CD4-positive, alpha-beta T cell treated with Interleukin-17A for 4 hours (primary cell): ENCODE data around the gene RBM28.

Source experiments
- DNase-seq: peaks from one replicate; pipeline ENCODE4 v3.0.0-alpha.2; 2020; ENCODE audit warnings: mixed read lengths

The RBM28 gene

DNA sequence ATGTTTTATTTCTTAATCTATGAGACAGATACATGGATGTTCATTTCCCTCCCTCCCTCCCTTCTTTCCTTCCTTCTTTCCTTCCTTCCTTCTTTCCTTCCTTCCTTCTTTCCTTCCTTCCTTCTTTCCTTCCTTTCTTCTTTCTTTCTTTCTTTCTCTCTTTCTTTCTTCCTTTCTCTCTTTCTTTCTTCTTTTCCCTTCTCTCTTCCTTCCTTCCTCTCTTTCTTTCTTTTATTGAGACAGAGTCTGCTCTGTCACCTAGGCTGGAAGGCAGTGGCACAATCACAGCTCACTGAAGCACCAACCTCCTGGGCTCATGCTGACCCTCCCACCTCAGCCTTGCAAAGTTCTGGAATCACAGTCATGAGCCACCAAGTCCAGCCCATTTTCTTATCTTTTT, 23.3 kb upstream of the RBM28 start:
- DNase-seq, result no peak

GRCh38 chr7:128366300-128366699, 22.6 kb upstream of the RBM28 start:
- no peak for DNase-seq

- DNase-seq, result no peak
These were observed 21.7 kb upstream of the RBM28 start for GRCh38 chr7:128365432-128365831.

GRCh38 chr7:128364166-128364870, 20.6 kb upstream of the RBM28 start:
- no peak for DNase-seq

DNA sequence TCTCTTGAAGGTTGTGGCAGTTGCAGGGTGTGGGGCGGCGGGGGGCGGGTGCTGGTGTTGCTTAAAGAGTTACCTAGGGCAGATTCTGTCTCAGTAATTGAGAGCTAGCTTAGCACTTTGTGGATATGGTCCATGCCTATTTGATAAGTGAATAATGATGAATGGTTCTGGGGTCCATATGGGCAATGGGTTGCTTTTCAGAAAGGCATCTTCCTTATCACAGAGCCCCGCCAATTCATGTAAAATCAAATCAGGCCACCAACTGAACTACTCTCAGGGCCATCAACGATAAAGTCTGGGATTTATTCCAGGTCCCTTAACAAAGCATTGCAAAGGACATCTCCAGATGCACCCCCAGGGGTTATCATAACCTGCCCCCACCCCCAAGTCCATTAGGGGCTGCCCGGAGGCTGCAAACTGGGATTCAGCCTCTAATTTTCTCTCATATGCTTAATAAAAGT, 19.6 kb upstream of the RBM28 start:
- DNase-seq, result no peak

DNA sequence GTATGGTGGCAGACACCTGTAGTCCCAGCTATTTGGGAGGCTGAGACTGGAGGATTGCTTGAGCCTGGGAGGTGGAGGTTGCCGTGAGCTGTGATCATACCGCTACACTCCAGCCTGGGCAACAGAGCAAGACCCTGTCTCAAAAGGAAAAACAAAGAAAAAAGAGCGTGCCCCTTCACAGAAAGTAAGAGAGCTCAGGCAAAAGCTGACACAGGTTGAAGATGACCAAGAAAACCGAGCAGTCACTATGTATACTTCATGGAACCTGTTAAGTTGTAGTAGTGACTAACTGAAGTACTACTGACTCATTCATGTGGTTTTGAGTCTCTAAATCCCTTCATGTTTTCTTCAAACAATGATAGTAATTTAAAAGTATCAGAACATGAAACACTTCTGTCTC, 19.0 kb upstream of the RBM28 start:
- DNase-seq, result no peak

- peak; percentile 68 for DNase-seq
These were observed 18.0 kb upstream of the RBM28 start, which contains the start of gene PRRT4 for GRCh38 chr7:128361411-128362379. Gene PRRT4, minus strand, starts transcription at chr7:128361690.

GRCh38 chr7:128360359-128360678, 16.6 kb upstream of the RBM28 start:
- no peak for DNase-seq

DNA sequence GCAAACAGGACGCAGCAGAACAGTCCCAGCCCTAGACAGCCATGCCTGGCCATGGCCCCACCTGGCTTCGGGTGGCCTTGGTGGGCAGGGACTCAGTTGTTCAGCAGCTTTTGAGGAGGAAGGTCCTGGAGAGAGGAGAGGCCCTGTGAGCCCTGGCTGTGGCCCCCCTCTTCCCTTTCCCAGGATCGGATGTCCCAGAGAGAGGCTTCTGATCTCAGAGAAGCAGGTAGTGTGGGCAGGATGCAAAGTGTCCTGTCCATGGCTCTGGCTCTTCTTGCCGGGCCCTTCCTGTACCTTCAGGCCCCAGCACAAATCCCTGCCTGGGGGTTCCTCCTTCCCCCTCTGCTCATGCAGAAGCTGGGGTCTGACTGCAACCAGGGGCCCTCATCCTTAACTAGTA, 16.2 kb upstream of the RBM28 start:
- DNase-seq, result no peak

DNA sequence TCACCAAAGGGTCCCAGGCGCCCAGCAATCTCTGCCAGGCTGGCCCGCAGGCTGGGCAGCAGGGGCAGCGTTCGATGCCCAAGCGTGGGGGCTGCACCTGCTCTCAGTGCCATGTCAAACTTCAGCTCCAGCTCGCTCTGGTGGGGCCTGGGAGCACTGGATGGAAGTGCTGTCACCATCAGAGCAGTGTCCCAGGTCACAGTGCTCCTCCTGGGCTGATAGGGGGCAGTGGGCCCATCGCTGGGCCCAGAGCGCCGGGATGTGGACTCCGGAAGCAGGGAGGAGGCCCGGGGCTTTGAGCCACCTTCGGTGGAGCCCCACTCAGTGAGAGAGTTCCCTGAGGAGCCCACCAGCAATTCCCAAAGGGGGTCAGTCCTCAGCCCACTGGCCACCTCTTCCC, 15.6 kb upstream of the RBM28 start:
- DNase-seq, result no peak

GRCh38 chr7:128358233-128358632, 14.5 kb upstream of the RBM28 start:
- no peak for DNase-seq

DNA sequence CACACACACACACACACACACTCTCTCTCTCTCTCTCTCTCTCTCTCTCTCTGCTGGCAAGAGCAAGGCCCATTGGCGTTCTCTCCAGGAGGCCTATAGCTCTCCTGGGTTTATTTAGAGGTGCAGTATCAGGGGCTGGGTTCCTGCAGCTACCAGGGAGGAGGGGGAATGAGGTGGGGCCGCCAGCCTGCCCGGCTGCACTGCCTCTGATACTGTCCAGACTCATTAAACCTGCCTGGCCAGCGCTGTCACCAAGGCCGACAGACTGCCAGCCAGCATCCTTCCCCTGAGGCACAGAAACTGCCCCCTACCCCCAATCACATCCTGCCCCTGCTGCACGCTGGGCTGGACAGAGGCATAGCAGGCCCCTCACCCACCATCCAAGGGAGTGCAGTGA, 13.5 kb upstream of the RBM28 start:
- no peak for DNase-seq

GRCh38 chr7:128356546-128357216, 13.0 kb upstream of the RBM28 start:
- DNase-seq, result no peak

DNA sequence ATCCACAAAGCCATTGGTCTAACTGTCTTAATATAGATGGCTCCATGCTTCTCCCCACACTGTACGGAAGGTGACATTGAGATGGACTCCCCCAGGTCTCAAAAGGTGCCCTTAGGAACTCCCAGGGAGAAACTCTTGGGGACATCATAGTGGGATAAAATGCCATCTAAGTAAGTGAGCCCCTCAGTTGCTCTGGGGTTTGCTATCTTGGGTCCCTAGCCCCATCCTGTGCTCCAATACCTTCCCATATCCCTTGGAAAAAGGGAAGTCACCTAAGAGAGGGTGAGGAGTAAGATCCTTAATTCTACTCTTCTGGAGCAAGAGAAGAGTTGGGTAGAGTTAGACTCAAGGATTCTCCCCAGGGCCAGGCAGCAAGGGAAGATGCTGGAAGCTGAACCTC, 9.9 kb upstream of the RBM28 start:
- DNase-seq, result no peak

GRCh38 chr7:128353189-128353588, 9.5 kb upstream of the RBM28 start:
- no peak for DNase-seq

- DNase-seq, result no peak
These were observed 8.9 kb upstream of the RBM28 start for GRCh38 chr7:128352636-128353035.

DNA sequence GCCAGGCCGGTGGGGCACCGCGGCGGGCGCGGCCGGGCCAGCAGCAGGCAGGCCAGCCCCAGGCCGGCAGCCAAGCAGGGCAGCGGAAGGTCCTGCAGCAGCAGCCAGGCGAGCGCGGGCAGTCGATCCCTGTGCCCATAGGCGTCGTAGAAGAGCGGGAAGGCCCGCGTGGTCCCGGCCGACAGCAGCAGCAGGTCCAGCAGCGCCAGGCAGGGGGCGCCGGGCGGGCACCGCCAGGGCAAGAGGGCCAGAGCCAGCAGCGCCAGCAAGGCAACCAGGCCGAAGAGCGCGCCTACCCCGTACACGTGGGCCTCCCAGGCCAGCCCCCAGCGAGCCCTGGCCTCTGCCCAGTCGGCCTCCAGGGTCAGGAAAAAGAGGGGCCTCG, 8.4 kb upstream of the RBM28 start:
- peak; percentile 44 for DNase-seq

DNA sequence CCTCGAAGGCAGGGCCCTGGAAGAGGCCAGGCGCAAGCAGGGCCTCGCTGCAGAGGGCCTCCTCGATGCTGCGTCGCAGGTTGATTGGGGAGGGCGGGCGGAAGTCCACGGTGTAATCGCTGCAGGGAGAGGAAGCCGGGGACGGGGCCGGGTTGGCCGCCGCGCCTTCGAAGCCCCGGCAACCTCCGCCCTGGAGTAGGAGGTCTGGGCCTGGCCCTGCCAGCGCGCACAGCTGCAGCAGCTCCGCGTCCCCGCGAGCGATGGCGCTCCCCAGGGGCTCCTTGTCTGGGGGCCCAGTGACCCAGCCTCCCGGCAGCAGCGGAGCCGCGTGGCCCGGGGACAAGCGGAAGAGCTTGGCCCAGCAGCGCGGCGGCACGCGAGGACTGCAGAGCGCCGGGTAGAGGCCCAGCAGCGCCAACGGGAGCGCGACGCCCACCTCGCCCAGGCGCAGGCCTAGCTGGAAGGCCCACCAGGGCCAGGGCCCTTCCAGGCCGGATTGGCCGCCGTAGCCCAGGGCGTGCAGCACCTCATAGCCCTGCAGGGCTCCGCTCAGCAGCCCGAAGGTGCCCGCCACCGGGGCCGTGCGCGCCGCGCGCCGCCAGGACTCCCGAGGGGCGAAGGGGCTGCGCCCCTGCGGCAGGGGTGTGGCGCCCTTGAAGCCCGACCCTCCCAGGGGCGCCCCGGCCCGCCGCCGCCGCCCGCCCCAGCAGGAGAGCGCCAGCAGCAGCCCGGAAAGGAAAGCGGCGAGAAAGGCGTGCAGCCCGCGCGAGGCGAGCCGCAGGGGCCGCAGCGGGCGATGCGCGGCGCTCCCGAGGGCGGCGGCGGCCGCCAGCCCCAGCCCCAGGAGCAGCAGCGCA, 7.8 kb upstream of the RBM28 start:
- DNase-seq, result peak; percentile 23

GRCh38 chr7:128350708-128351295, 7.1 kb upstream of the RBM28 start:
- DNase-seq, result no peak

DNA sequence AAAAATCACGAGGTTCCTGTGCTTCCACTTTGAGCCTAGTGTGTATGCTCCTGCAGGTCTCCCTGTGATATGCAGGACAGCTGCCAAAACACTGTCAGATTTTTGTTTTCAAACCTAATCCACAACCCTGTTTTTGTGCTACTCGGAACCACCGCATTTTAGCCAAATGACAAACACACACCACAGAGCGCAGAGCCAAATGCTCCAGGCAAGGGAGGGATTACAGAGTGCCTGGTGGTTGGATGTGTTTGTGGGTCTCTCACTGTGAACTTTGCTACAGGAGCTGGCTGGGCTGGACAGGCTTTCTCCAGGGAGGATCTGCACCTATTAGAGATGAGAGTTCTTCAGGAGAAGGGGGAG, 5.7 kb upstream of the RBM28 start:
- no peak for DNase-seq

- DNase-seq, result peak; percentile 63
These were observed 4.0 kb upstream of the RBM28 start for GRCh38 chr7:128347647-128348097.

- DNase-seq, result no peak
These were observed 695 bp upstream of the RBM28 start for GRCh38 chr7:128344431-128344774.
